Limb (tissue), 2 donors: ENCODE results near the gene CFAP46.

Experiments
- DNase-seq, 2 donors: peaks; one replicate each; pipeline ENCODE4 v3.0.0-alpha.2; 2016; ENCODE audit errors: extremely low spot score in 2 of 2

CFAP46 gene

DNA sequence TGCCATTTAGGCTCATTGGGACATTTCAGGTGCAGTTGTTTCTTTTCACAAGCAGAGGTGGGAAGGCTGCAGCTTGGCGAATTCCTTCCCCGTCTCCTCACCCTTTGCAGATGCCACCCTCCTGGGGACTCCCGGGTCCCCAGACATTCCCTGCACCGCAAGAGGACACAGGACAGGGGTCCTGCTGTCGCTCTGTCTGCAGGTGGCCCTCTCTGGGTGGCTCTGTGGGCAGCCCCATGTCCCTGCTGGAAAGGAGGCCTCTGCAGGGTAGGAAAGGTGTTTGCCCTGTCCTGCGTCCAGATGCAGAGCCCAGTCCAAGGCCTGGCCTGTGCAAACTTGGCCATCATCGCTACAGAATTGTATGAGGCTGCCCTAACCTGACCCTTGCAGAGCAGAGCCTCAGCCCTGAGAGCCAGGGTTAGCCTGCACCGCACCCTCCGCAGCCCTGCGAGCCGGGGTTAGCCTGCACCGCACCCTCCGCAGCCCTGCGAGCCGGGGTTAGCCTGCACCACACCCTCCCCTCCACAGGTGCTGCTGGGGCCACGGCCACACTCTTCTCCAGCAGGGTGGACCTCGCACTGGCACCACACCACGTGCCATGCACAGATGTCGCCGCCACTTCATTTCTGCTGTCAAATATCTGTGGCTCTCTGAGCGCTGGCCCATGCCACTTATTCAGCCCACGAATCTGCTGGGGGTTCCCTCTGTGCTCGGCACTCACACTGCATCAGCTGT, 61.0 kb downstream of the CFAP46 start:
- DNase-seq = no peak

DNA sequence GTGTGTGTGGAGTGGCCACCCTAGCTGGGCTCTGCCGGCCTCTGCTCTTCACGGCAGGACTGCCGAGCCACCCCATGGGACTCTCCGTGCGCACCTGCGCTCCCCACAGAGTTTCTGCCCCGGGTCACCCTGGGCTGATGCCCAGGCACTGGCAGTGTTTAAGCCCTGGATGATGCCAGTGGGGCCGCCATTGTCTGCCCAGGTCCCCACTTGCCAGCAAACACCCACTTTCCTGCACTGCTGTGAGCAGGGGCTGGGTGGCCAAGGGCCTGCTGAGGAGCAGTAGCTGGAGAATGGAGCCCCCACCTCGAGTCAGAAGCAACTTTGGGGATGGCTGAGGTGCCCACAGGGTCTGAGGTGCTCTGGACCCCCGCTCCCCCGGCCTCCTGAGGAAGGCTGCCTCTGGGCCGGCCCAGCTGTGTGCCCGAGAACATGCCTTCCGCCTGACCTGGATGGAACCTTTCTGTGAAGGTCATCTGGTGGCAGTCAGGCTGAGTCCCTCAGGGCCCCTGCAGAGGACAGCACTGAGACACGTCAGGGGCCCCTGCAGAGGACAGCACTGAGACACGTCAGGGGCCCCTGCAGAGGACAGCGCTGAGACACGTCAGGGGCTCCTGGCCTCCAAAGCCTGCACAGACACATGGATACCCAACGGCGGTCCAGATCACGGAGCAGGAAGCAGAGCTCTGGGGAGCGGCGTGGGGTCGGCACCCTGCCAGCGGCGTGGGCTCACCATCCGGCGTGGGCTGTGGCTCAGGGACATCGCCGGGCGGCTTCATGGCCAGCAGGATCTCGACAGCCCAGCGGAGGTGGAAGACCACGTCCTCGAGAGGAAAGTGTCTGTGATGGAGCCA, 62.0 kb downstream of the CFAP46 start:
- no peak for DNase-seq

DNA sequence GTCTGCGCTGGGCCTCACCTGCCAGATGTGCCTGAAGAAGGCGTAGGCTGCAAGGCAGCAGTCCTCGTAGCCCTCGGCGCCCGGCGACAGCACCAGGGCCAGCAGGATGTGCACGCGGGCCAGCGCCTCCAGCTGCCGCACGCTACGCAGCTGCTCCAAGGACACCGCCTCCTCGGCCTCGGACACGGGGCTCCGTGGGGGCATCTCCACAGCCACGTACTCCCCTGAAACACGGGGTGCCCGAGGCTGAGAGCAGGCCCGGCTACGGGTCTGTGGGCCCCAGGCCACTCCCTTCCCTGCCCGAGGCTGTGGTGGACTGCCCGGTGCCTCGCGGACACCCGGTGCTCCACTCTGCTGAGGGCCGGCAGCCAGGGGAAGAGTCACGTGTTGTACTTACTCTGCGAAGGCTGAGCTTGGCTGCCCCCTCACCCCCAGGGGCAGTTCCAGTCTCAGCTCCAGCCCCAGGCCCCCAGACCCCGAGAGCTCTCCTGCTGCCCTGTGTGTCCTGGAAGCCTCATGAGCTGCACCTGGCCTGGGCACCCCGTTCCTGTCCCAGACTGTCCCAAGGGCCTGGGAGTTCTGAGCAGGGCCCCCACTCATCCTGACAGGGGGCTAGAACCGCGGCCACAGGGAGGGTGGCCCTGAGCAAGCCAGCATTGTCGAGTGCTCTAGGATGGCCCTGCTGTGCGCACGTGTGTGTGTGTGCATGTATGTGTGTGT, 62.8 kb downstream of the CFAP46 start:
- DNase-seq = peak; percentile 22 to 41

DNA sequence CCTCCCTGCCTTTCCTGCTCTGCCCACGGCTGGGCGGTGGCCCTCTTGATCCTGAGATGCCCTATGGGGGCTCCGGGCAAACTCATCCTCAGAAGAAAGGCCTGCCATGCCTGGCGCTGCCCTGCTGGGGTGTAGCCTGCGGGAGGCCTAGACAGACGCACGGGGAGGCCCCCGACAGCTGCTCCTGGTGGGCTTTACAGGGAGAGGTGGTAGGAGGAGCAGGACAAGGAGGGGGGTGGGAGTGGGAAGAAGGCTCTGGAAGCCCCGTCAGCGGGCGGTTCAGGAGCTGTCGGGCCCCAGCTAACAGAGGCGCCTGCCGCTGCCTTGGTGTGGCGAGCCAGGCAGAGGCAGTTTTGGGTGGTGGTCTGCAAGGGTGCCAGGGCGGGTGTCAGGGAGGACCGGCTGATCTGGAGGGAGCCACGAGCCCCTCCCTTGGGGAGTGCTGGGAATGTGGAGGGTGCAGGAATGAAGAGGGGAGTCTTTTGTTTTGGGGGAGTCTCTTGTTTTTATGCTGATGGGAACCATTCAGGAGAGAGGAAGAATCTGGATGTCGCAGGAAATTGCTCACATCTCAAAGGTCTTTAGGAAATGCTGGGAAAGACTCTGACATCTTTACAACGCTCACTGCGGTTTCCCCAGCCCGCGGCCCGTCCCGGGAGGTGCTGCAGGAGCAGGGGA, 63.5 kb downstream of the CFAP46 start:
- peak; percentile 8 to 32 for DNase-seq

DNA sequence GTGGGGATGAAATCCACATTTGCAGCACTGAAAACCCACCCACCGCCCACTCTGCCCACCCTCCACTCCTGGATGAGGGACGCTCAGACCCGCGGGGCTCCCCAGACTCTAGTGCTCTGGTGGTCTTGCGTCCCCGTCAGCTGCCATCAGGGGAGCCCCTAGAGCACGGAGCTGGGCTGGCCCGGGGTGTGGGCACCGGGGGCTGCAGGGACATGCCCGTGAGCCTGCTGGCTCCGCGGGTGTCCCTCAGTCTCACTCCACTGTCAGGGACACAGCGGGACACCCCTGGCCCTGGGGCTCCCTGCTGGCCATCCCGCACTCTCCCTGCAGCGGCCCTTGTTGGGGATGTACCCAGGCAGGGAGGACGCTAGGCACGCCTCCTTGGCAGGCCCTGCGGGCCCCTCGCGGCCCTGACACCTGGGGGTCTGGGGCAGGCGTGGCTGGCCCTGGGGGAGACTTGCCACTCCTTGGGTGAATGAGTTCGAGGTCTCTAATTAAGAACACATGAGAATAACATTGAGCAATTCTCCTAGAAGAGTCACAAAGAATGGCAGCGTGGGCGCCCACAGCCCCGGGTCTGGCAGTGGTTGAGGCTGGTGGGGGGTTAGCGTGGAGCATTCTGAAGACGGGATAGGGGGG, 64.2 kb downstream of the CFAP46 start:
- peak in 1 of 2 donors; percentile 27 for DNase-seq

DNA sequence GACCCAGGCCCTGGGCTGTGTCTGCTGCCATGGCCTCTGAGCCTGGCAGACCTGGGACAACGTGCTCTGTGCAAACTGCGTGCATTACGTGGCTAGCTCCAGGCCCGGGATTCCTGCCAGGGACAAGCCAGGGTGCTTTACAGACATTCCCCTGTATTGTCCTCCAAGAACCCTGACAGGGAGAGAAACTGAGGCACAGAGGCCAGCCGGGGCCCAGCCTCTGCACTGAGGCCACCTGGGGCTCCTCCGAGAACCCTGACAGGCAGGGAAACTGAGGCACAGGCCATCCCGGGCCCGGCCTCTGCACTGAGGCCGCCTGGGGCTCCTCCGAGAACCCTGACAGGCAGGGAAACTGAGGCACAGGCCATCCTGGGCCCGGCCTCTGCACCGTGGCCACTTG, 64.9 kb downstream of the CFAP46 start:
- no peak for DNase-seq

DNA sequence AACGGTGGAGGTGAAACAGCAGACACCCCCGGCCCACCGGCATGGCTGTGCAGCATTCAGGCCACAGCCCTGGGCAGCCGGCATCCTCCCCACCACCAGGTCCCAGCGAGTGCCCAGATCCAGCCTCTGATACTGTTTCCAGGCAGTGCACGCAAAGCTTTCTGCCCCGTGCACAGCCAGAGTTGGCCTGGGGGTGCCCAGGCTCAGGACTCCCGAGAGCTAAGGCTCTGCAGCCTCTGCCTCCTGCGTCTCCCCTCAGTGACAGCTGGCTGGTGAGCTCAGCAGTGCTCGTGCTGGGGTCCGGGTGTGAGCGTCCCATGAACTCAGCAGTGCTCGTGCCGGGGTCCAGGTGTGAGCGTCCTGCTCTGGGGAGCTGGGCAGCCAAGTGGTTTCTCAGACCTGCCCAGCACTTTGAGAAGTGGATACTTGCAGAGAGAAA, 65.4 kb downstream of the CFAP46 start:
- DNase-seq = no peak

DNA sequence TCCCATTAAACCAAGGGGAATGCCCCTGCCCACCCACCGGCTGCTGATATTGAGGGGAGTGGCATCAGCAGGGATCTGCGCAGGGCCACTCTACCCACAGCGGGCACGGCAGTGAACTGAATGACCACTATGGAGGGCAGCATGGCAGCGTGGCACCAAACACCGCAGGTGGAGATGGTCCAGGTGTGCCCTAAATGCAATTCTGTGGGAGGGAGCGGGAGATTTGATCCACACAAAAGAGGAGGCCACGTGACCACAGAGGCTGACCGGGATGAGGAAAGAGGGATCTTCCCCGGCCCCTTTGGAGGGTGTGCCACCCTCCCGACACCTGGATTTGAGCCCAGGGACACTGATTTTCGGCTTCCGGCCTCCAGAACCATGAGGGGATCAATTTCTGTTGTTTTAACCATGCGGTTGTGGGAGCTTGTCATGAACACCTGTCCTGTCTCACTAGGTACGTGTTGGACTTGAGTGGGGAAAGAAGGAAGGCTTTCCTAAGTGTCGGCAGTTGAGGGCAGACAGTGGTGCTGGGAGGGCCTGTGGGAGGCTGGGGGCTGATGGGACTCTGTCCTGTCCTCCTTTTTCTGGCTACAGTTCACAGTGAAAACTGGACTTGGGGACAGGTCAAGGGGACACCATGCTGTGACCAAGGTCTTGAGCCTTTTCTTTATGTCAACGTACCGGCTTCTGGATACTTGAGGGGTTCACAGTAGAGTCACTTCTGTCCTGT, 66.1 kb downstream of the CFAP46 start:
- DNase-seq = no peak

DNA sequence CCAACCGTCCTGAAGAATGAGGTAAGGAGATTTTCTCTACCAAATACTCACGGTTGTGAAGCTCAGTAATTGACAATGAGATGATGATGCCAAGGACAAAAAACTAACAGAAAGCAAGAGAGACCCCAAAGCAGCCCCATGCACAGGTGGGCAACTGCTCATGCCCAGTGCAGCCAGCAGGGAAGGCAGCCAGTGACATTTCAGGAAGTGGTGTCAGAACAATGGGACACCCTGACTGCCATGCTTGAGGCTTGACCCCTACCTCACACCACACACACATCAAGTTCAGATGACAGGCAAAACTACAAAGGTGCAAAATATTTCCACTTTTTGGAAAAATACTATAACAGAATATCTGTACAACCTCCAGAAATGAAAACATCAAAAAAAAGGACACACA, 66.9 kb downstream of the CFAP46 start:
- no peak for DNase-seq

DNA sequence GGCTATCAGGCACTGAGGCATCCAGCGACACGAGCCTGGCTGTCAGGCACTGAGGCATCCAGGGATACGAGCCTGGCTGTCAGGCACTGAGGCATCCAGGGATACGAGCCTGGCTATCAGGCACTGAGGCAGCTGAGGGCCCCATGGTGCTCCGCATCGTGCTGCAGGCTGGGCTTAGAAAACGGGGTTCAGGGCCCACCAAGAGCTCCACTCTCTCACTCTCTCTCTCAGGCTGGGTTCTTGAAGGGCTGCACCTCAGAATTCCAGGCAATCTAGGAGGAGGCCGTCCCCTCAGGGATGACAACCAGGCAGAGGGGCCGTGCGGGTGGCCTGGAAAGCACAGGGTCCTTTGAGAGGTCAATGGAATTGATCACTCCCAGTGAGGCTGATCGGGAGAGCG, 69.0 kb downstream of the CFAP46 start:
- no peak for DNase-seq

DNA sequence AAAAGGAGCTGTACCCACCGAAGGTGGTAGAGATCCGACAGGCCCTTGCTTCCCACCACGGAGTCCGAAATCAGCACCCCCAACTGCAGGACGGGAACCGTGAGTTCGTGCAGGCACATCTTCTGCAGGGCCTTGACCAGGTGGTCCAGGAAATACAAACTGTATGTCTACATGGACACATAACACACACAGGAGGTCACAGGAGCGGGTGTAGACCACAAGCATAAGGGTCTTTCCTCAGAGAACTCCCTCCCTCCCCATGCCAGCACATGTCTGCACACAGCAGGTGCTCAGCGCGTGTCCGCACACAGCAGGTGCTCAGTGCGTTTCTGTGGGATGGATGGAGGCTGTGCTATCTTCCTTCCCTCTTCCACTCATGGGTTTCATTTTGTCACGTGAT, 69.7 kb downstream of the CFAP46 start:
- no peak for DNase-seq

DNA sequence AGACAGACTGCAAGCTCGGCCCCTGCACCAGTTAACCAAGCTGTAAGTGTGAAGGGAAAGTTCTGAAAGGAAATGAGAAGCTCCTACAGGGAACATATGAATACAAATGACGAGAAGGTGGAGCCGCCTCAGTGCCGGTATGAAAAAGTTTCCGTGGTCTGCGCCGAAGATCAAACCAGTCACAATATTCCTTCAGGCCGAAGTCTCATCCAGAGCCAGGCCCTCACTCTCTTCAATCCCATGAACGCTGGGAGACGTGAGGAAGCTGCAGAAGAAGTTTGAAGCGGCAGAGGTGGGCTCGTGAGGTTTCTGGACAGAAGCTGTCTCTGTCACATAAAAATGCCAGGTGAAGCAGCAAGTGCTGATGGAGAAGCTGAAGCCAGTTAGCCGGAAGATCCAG, 71.9 kb downstream of the CFAP46 start:
- DNase-seq = no peak

DNA sequence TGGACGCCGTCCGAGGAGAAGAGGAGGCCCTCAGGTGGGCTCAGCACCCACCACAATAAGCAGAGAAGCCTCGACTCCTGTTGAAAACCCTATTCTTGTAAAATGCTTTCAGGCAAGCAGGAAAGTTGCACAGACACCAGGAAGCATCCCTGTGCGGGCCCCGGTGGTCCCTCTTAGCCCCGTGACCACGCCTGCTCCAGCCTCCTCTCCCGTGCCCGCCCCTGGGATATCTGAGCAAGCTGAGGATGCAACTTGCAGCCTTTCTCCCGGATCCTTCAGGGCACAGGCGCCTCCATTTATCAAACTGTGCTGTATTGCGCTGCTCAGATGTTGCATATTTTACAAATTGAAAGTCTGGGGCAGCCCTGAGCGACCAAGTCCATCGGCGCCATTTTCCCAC, 72.7 kb downstream of the CFAP46 start:
- no peak for DNase-seq

DNA sequence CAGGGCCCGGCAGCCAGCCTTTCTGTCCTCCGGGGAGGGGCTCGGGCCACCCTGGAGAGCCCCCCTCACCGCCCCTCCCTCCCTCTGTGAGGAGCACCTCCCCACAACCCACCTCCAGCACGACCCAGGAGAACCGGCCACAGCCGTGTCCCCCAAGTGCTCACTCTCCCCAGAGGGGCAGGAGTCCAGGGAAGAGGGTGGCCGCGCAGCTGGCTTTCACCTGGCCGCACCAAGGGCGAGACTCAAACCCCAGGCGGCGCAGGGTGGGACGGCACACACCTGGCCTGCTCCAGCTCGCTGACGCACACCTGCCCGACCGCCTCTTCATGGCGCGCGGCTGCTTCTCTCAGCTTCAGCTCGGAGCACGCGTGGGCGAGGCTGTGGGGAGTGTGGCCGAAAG, 73.4 kb downstream of the CFAP46 start:
- peak in 1 of 2 donors; percentile 20 for DNase-seq

DNA sequence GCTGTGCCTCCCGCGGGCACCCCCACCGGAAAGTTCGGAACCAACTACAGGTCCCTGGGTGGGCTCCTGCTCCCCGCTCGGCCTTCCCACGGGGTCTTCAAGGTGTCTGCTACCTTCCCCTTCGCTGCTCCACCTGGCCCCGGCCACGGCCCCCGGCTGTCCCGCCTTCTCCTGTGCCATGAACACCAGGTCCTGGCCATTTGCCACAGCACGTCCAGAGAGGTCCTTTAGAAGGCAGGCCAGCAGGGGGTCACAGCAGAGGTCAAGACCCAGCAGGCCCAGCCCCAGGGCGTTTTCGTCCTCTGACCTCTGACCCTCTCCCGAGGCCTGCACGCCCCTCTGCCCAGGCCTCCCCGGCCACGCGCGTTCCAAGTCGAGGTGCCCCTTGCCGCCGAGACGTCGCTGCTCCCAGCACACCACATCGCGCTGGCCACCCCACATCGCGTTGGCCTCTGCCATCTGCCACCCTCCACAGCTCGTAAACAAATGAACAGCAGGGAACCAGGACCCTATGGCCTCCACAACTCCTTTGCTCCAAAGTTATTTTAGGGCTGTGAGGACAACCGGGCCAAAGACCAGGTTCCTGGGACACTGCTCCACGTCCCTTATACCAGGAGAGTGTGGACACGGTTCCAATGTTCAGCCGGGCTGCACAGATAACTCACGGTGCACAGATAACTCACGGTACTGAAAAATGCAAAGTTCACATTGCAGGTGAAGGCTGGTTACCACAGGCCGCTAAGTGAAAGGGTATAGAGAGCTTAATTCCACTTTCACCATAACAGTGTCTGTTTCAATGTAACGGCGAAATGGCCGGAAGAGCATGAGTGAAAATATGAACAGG, 74.3 kb downstream of the CFAP46 start:
- DNase-seq = peak in 1 of 2 donors; percentile 20

DNA sequence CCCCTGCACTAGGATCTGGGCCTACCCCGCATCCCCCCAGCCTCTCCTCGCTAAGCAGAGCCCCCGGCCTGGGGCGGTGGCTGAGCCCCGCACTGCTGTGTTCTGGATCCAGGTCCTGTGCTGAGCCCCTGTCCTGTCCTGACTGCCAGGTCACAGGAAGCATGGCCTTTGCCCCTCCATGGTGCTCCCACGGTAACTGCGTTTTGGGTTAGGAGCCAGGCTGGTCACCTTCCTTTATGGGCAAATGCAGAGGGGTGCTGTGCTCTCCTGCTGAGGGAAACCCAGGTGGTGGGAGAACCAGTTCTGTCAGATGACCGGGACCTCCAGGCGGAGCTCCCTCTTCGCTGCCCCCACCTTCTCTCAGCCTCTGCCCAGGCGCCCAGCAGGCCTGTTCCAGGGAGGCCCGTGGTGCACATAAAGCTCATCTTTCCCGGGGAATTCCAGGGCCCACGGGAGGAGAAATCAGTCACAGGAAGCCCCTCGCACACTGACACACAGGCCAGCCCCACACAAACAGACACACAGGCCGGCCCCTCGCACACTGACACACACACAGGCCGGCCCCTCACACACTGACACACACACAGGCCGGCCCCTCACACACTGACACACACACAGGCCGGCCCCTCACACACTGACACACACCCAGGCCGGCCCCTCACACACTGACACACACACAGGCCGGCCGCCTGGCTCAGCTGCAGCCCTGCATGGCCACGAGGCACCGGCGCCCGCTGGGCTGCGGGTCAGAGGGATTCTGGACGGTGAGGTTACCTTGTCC, 75.6 kb downstream of the CFAP46 start:
- DNase-seq = no peak

DNA sequence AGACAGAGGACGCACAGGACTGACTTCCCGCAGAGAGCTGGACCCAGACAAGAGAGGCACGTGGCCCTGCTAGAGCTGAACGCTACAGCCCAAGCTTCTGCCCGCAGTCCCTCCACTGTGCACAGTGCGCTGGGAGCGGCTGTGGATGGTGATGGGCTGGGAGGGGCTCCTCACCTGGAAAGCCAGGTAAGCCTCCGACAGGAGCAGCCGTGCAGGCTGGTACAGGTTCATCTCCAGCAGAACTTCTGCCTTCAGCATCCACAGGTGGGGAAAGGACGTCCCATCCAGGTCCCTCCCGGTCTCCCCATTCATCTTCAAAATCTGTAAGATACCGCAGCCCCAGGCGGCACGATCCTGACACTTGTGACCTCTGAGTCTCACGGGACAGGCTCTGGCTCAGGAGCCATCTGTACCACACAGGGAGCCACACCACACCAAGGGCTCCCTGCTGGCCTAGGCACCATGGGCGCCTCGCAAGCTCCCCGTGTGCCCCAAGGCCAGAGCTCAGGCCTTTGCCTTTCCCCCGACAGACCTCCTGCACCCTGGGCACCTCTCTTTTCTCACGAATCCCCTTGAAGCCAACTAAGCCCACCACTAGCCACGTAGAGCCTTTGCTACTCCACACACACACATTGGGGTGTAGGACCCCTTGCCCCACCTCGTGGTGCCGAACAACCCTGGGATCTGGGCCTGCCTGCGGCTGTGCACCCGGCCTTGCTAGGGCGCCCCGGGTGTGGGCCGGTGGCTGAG, 76.3 kb downstream of the CFAP46 start:
- peak in 1 of 2 donors; percentile 17 for DNase-seq

DNA sequence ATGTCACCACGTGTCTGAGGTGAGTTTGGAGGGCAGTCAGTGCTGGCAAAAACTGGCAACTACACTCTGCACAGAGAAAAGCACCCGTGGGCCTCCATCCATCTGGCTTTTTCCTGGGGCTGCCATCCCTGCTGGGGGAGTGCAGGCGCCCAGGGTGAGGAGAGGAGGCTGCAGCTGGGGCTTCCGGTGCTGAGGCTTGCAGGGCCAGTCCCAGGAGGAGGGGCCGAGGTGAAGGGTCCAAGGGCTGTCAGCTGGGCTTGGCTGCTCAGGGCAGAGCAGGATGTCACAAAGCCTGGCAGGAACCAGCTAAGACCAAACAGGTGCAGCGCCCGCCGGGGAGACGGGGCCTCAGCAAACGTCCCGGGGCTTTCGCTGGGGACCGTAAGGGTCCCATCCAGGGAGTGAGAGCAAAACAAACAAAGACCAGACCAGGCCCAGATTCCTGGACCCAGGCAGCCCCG, 77.2 kb downstream of the CFAP46 start:
- peak in 1 of 2 donors; percentile 29 for DNase-seq
